HCT116 (cell line): ENCODE results near the gene DIAPH3. TPM values are rescaled to one million over a fixed set of nuclear protein-coding genes. Genes with fewer than 3 reads are reported as not detected.

ENCODE experiments used
- ATAC-seq: fragments of 200-7000 bp; cut with Tn5 transposase; 2 replicates; pipeline ENCODE4 v1.9.1; 2020; ENCODE audit warnings: mild to moderate bottlenecking, moderate library complexity
- BruUV-seq: library from RNA; stranded (reverse); fragments of 400-500 nt; replicated peaks from 2 replicates; lab custom pipeline; 2021; lab: Mats Ljungman, UMichigan
- CTCF ChIA-PET: fragments of 300-600 bp; sonication (Branson Sonifier 250); formaldehyde crosslinking; loops from one replicate; lab custom pipeline; 2021; ENCODE audit warnings: antibody characterized with exemption; lab: Charles Lee
- POLR2A ChIA-PET: fragments of 300-600, 350-600 bp; sonication (Branson Sonifier 250); formaldehyde crosslinking; loops from one replicate; lab custom pipeline; 2021; ENCODE audit warnings: antibody characterized with exemption; lab: Charles Lee
- RAD21 ChIA-PET, 2 experiments: fragments of 300-600 bp; sonication (Branson Sonifier 250); formaldehyde crosslinking; loops; one replicate each; lab custom pipeline; 2023; ENCODE audit warnings: low total read pairs in 2 of 2; ENCODE audit not compliant: uncharacterized antibody in 2 of 2, unreplicated experiment in 2 of 2, low non-redundant PET in 1 of 2; lab: Charles Lee
- DNase-seq: peaks from one replicate; pipeline ENCODE4 v3.0.0-alpha.2; 2010; ENCODE audit warnings: low read depth, low spot score
- H2AFZ ChIP-seq: fragments of 200-600 bp; shearing (Covaris generic), sonication (generic); 2 replicates; pipeline ENCODE4 v1.6.1; 2017; ENCODE audit warnings: low read depth, mixed run types, mixed read lengths, antibody characterized with exemption, low read length; ENCODE audit not compliant: poor library complexity, severe bottlenecking
- H3K27ac ChIP-seq: 2 replicates; pipeline ENCODE4 v1.5.1; 2012; ENCODE audit warnings: low read depth, low read length
- H3K27me3 ChIP-seq: fragments of 200-600 bp; sonication (generic); 2 replicates; pipeline ENCODE4 v1.6.1; 2016; ENCODE audit warnings: mixed run types, low read length, mixed read lengths; ENCODE audit not compliant: insufficient read depth
- H3K36me3 ChIP-seq, 2 experiments: fragments of 200-500 bp in 1 of 2; fragments of 200-600 bp in 1 of 2; sonication (Bioruptor generic) in 1 of 2; sonication (generic) in 1 of 2; 2 replicates each; pipeline versions ENCODE4 v1.5.1 to v1.6.1; 2014 to 2016; ENCODE audit warnings: low read length in 2 of 2, inconsistent platforms in 1 of 2, mixed read lengths in 1 of 2, mixed run types in 1 of 2; ENCODE audit not compliant: insufficient read depth in 2 of 2, control insufficient read depth in 1 of 2
- H3K4me1 ChIP-seq, 2 experiments: fragments of 200-600 bp in 1 of 2; sonication (generic) in 1 of 2; 2 replicates each; pipeline versions ENCODE4 v1.5.1 to v1.6.1; 2012 to 2017; ENCODE audit warnings: low read length in 2 of 2, inconsistent platforms in 1 of 2, mild to moderate bottlenecking in 1 of 2, mixed read lengths in 1 of 2, mixed run types in 1 of 2, moderate library complexity in 1 of 2; ENCODE audit not compliant: insufficient read depth in 2 of 2, control insufficient read depth in 1 of 2
- H3K4me2 ChIP-seq: fragments of 200-600 bp; sonication (generic); 2 replicates; pipeline ENCODE4 v1.6.1; 2017; ENCODE audit warnings: mixed run types, low read length, mixed read lengths
- H3K4me3 ChIP-seq, 2 experiments: fragments of 200-600 bp in 1 of 2; sonication (generic) in 1 of 2; replicated peaks in 1 of 2; 2 replicates each; pipeline ENCODE4 v1.5.1; 2011 to 2016; ENCODE audit warnings: low read length in 2 of 2, control low read depth in 1 of 2, low read depth in 1 of 2, mild to moderate bottlenecking in 1 of 2, mixed read lengths in 1 of 2, mixed run types in 1 of 2
- H3K79me2 ChIP-seq: fragments of 200-600 bp; sonication (generic); 2 replicates; pipeline ENCODE4 v1.6.1; 2017; ENCODE audit warnings: mild to moderate bottlenecking, mixed run types, low read length, moderate library complexity, mixed read lengths; ENCODE audit not compliant: insufficient read depth
- H3K9ac ChIP-seq: fragments of 200-600 bp; sonication (generic); 2 replicates; pipeline ENCODE4 v1.6.1; 2016; ENCODE audit warnings: low read length, mixed read lengths
- H3K9me2 ChIP-seq: fragments of 200-600 bp; sonication (generic), shearing (Covaris generic); 2 replicates; pipeline ENCODE4 v1.6.1; 2017; ENCODE audit warnings: mixed run types, mild to moderate bottlenecking, moderate library complexity; ENCODE audit not compliant: insufficient read depth
- H3K9me3 ChIP-seq, 2 experiments: fragments of 200-500 bp in 1 of 2; fragments of 200-600 bp in 1 of 2; sonication (Bioruptor generic) in 1 of 2; sonication (generic) in 1 of 2; 2 replicates each; pipeline ENCODE4 v1.6.1; 2014 to 2017; ENCODE audit warnings: low read length in 2 of 2, mixed read lengths in 2 of 2, inconsistent platforms in 1 of 2, low read depth in 1 of 2, mild to moderate bottlenecking in 1 of 2, mixed run types in 1 of 2, moderate library complexity in 1 of 2; ENCODE audit not compliant: control insufficient read depth in 1 of 2, insufficient read depth in 1 of 2
- H4K20me1 ChIP-seq: fragments of 200-600 bp; sonication (generic), shearing (Covaris generic); 2 replicates; pipeline ENCODE4 v1.6.1; 2017; ENCODE audit warnings: mixed run types, mild to moderate bottlenecking, moderate library complexity; ENCODE audit not compliant: insufficient read depth
- CBX3 ChIP-seq: IDR thresholded peaks from 2 replicates; pipeline ENCODE4 v1.6.1; 2012; ENCODE audit warnings: low read depth
- EGR1 ChIP-seq: IDR thresholded peaks from 2 replicates; pipeline ENCODE4 v1.6.1; 2012; ENCODE audit warnings: low read depth
- ELF1 ChIP-seq: IDR thresholded peaks from 2 replicates; pipeline ENCODE4 v1.6.1; 2012; ENCODE audit warnings: low read depth, borderline replicate concordance
- FOSL1 ChIP-seq: IDR thresholded peaks from 2 replicates; pipeline ENCODE4 v1.6.1; 2012; ENCODE audit warnings: low read depth
- JUND ChIP-seq: IDR thresholded peaks from 2 replicates; pipeline ENCODE4 v1.6.1; 2012
- MAX ChIP-seq: IDR thresholded peaks from 2 replicates; pipeline ENCODE4 v1.6.1; 2012
- POLR2A ChIP-seq: IDR thresholded peaks from 2 replicates; pipeline ENCODE4 v1.7.0; 2011; ENCODE audit warnings: borderline replicate concordance; ENCODE audit not compliant: insufficient read depth, insufficient read length; ENCODE audit errors: extremely low read depth
- POLR2AphosphoS5 ChIP-seq: IDR thresholded peaks from 2 replicates; pipeline ENCODE4 v1.6.1; 2011; ENCODE audit warnings: mild to moderate bottlenecking, low read depth, low read length, moderate library complexity
- REST ChIP-seq: IDR thresholded peaks from 2 replicates; pipeline ENCODE4 v1.6.1; 2012; ENCODE audit warnings: low read depth
- SP1 ChIP-seq: IDR thresholded peaks from 2 replicates; pipeline ENCODE4 v1.6.1; 2012; ENCODE audit warnings: low read depth
- SRF ChIP-seq: IDR thresholded peaks from 2 replicates; pipeline ENCODE4 v1.6.1; 2012; ENCODE audit warnings: low read depth
- ZBTB33 ChIP-seq: IDR thresholded peaks from 2 replicates; pipeline ENCODE4 v1.6.1; 2011; ENCODE audit warnings: mild to moderate bottlenecking, low read length, moderate library complexity; ENCODE audit not compliant: insufficient replicate concordance; ENCODE audit errors: extremely low read depth
- ZFX ChIP-seq: fragments of 450-650 bp; IDR thresholded peaks from 2 replicates; pipeline ENCODE4 v1.6.1; 2017
- ZNF274 ChIP-seq: fragments of 200-500 bp; sonication (Bioruptor generic); IDR thresholded peaks from 2 replicates; pipeline ENCODE4 v1.6.1; 2014; ENCODE audit warnings: mild to moderate bottlenecking, low read depth, low read length, inconsistent platforms
- intact Hi-C: fragments of 100-400 bp; cut with micrococcal nuclease; formaldehyde crosslinking; loops from 2 replicates; pipeline ENCODE4 v1.10.0; 2022
- total RNA-seq: library from RNA; stranded (reverse); gene quantifications from one replicate; pipeline ENCODE4 v1.2.1, GENCODE V29; 2021; ENCODE audit not compliant: unreplicated experiment

The DIAPH3 gene
- total RNA-seq, 1 experiment from 2014 or later: 22.8 TPM

- ChIA-PET CTCF (no interaction called here), RAD21 (no interaction called here), POLR2A (no interaction called here)
- no TSS peak for BruUV-seq
- intact Hi-C loops: no loop called here
- Histone ChIP-seq H3K79me2 (no peaks in the 10 kb centered on the region), H3K27ac (no peak overlapping the region), H3K4me2 (no peak overlapping the region), H3K9ac (no peak overlapping the region), H3K4me3 (no peak overlapping the region), H4K20me1 (no peaks in the 10 kb centered on the region), H3K4me1 (0 out of 4 replicates have a peak, but pooled peaks cover 0 to 4% of the 10 kb centered on the region in 2 experiments), H3K36me3 (no peaks in the 10 kb centered on the region), H3K9me3 (no peaks in the 10 kb centered on the region), H3K27me3 (peaks cover 42% of the 10 kb centered on the region; the same call in 1 of the 2 replicates), H2AFZ (no peak overlapping the region), H3K9me2 (no peaks in the 10 kb centered on the region)
- ATAC-seq: no peak
- DNase-seq: no peak
- TF ChIP-seq ZFX (no peak), REST (no peak), ZNF274 (no peak), SRF (no peak), EGR1 (no peak), POLR2A (no peak), POLR2AphosphoS5 (no peak), FOSL1 (no peak), MAX (no peak), SP1 (no peak), ELF1 (no peak), CBX3 (no peak), ZBTB33 (no peak), JUND (no peak)
Measured at GRCh38 chr13:59641817-59642216, 521.9 kb downstream of the DIAPH3 start.
